ENCODE data around the gene SAMD7.
A peak's percentile ranks its signal among the peaks of the same experiment; 100 is the strongest.

GRCh38 chr3:169966951-169967915 is 55.9 kb downstream of the SAMD7 start:
- TF ChIP-seq POLR2G (IDR thresholded peaks at IDR 0.05; ENCODE audit: low read depth, low read length) (no peak), NFATC3 (CRISPR knock-in tag; IDR thresholded peaks at IDR 0.05) (0 out of 2 replicates have a peak, but pooled peaks have one; percentile 48), ZNF766 (CRISPR knock-in tag; IDR thresholded peaks at IDR 0.05; ENCODE audit: borderline replicate concordance) (no peak; the same call in 1 of the 2 replicates), ZHX1 (CRISPR knock-in tag; IDR thresholded peaks at IDR 0.05; ENCODE audit: low read depth) (no peak), TFAP4 (IDR thresholded peaks at IDR 0.05; ENCODE audit: borderline replicate concordance, low read depth) (no peak), CTCF (CRISPR knock-in tag; IDR thresholded peaks at IDR 0.05) (no peak)
